Keratinocyte (primary cell): ENCODE data around the gene APH1B. TPM values are rescaled to one million over a fixed set of nuclear protein-coding genes. Genes with fewer than 3 reads are reported as not detected.

Experiments
- DNase-seq: peaks from one replicate; pipeline ENCODE4 v3.0.0-alpha.2; 2011; ENCODE audit warnings: low read depth, missing footprints, low spot score
- FAIRE-seq: peaks from 2 replicates; lab custom pipeline; 2011; peaks lifted over from hg19 to GRCh38; lab: Jason Lieb, UNC
- H2AFZ ChIP-seq: 2 replicates; pipeline ENCODE4 v1.6.0; 2012; ENCODE audit warnings: low read length, control low read depth, inconsistent platforms; ENCODE audit not compliant: control insufficient read depth
- H3K27ac ChIP-seq: 2 replicates; pipeline ENCODE4 v1.5.1; 2011; ENCODE audit warnings: low read length; ENCODE audit not compliant: control insufficient read depth, insufficient read depth
- H3K27me3 ChIP-seq: 3 replicates; pipeline ENCODE4 v1.6.0; 2011; ENCODE audit warnings: low read length; ENCODE audit not compliant: control insufficient read depth, insufficient read depth; ENCODE audit errors: extremely low read depth
- H3K36me3 ChIP-seq, 2 experiments: 2 replicates in 1 of 2; 3 replicates in 1 of 2; pipeline ENCODE4 v1.5.1; 2011; ENCODE audit warnings: low read length in 2 of 2, mild to moderate bottlenecking in 1 of 2; ENCODE audit not compliant: control insufficient read depth in 2 of 2, insufficient read depth in 2 of 2; ENCODE audit errors: extremely low read depth in 1 of 2
- H3K4me1 ChIP-seq: 3 replicates; pipeline ENCODE4 v1.5.1; 2011; ENCODE audit warnings: low read length; ENCODE audit not compliant: control insufficient read depth, insufficient read depth; ENCODE audit errors: extremely low read depth
- H3K4me2 ChIP-seq: 3 replicates; pipeline ENCODE4 v1.6.0; 2011; ENCODE audit warnings: low read depth, low read length; ENCODE audit not compliant: control insufficient read depth, insufficient read depth; ENCODE audit errors: extremely low read depth
- H3K4me3 ChIP-seq, 3 experiments: fragments of 200-600 bp in 1 of 3; sonication (generic) in 1 of 3; 2 replicates in 2 of 3; 3 replicates in 1 of 3; pipeline ENCODE4 v1.5.1; 2011 to 2016; ENCODE audit warnings: low read length in 3 of 3, mild to moderate bottlenecking in 3 of 3, control low read depth in 2 of 3, inconsistent platforms in 1 of 3, low read depth in 1 of 3, mixed read lengths in 1 of 3, mixed run types in 1 of 3, moderate library complexity in 1 of 3; ENCODE audit not compliant: control insufficient read depth in 2 of 3, insufficient read depth in 2 of 3; ENCODE audit errors: extremely low read depth in 1 of 3
- H3K79me2 ChIP-seq: 2 replicates; pipeline ENCODE4 v1.6.0; 2012; ENCODE audit warnings: low read length; ENCODE audit not compliant: control insufficient read depth, insufficient read depth
- H3K9ac ChIP-seq: 3 replicates; pipeline ENCODE4 v1.6.0; 2011; ENCODE audit warnings: low read length; ENCODE audit not compliant: control insufficient read depth, insufficient read depth; ENCODE audit errors: extremely low read depth
- H3K9me1 ChIP-seq: 3 replicates; pipeline ENCODE4 v1.6.0; 2011; ENCODE audit warnings: low read length; ENCODE audit not compliant: control insufficient read depth, insufficient read depth; ENCODE audit errors: extremely low read depth
- H3K9me3 ChIP-seq: 2 replicates; pipeline ENCODE4 v1.5.1; 2012; ENCODE audit warnings: low read depth, low read length; ENCODE audit not compliant: control insufficient read depth
- H4K20me1 ChIP-seq: 3 replicates; pipeline ENCODE4 v1.6.0; 2011; ENCODE audit warnings: low read length; ENCODE audit not compliant: control insufficient read depth, insufficient read depth; ENCODE audit errors: extremely low read depth
- EZH2 ChIP-seq: IDR thresholded peaks from one replicate; pipeline ENCODE4 v1.6.1; 2012; ENCODE audit warnings: inconsistent platforms, mild to moderate bottlenecking, low read length, moderate library complexity
- dilution Hi-C: fragments of 300-500 bp; cut with MboI; formaldehyde crosslinking; loops from one replicate; pipeline ENCODE4 v1.7.0; 2020; ENCODE audit warnings: low sequenced_read_pairs; ENCODE audit not compliant: extremely low pct_ligation_motif_present
- polyA plus RNA-seq, 5 experiments: library from polyadenylated mRNA; depleted of rRNA in 3 of 5; stranded (reverse) in 3 of 5; stranded (forward) in 1 of 5; unstranded in 1 of 5; fragments of >200 nt; gene quantifications; 1 replicate in 1 of 5; 2 replicates in 3 of 5; 3 replicates in 1 of 5; pipeline versions ENCODE4 v1.2.1 to v1.2.3, GENCODE V29; 2011 to 2012; ENCODE audit warnings: missing spikeins in 2 of 5, low read depth in 1 of 5, low replicate concordance in 1 of 5
- TF ChIP-seq, protein P1 (sequence below), 3 experiments: IDR thresholded peaks in 1 of 3; conservative IDR thresholded peaks in 1 of 3; optimal IDR thresholded peaks in 1 of 3; 2 replicates in 2 of 3; 3 replicates in 1 of 3; pipeline versions ENCODE3 to v1.5.1; 2011; ENCODE audit warnings: low read length in 3 of 3, mild to moderate bottlenecking in 3 of 3, moderate library complexity in 2 of 3, control low read depth in 1 of 3, inconsistent platforms in 1 of 3; ENCODE audit not compliant: insufficient read depth in 2 of 3; ENCODE audit errors: extremely low read depth in 1 of 3

APH1B gene
- polyA plus RNA-seq, 1 donor (not counting 4 experiments of a cell fraction or from before 2014, with no cell fraction given): 7.0 TPM

DNA sequence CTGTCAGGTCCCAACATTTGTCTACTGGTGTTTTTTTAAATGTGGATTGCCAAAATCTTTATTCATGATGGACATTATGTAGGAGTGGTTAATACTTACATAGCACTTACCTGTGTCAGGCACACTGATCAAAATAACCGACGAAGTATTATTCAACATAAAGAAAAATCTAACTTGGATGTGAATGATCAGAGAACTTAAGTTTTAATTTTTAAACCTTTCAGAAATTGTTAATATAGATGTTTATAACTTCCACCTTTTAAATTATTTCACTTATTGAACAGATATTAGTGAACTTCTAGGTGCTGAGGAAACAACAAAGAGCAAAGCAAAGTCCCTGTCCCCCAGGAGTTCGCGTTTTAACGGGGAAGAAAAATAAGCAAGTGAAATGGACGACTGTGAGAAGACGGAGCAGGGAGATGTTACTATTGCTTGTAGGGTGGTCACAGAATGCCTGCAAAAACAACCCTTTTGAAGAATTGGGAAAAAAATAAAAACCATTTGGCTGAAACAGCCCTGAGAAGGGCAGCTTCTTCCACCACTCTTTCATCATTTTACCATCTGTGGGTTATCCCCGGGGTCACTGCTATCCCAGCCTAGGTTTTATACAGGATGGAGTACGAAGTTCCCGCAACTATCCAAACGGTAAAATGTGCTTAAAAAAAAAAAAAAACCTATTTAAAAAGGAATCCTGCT, 915 bp upstream of the APH1B start:
- H3K27ac ChIP-seq: peak overlapping the region; percentile 54
- H3K79me2 ChIP-seq: no peaks in the 10 kb centered on the region
- peak overlapping the region; percentile 84 for H2AFZ ChIP-seq
- H3K36me3 ChIP-seq: no peaks in the 10 kb centered on the region
- DNase-seq (no peak), FAIRE-seq (no peak)
- peak overlapping the region; percentile 59 to 80 (median 67) for H3K4me3 ChIP-seq
- peak overlapping the region; percentile 82 for H3K9ac ChIP-seq
- peak overlapping the region; percentile 72 for H3K4me2 ChIP-seq
- no peaks in the 10 kb centered on the region for H3K9me3 ChIP-seq
- no peaks in the 10 kb centered on the region for H4K20me1 ChIP-seq
- H3K9me1 ChIP-seq: no peaks in the 10 kb centered on the region
- H3K27me3 ChIP-seq: no peaks in the 10 kb centered on the region
- no peak for TF ChIP-seq EZH2
- dilution Hi-C loops: no loop called here
- H3K4me1 ChIP-seq: peaks cover 3% of the 10 kb centered on the region

DNA sequence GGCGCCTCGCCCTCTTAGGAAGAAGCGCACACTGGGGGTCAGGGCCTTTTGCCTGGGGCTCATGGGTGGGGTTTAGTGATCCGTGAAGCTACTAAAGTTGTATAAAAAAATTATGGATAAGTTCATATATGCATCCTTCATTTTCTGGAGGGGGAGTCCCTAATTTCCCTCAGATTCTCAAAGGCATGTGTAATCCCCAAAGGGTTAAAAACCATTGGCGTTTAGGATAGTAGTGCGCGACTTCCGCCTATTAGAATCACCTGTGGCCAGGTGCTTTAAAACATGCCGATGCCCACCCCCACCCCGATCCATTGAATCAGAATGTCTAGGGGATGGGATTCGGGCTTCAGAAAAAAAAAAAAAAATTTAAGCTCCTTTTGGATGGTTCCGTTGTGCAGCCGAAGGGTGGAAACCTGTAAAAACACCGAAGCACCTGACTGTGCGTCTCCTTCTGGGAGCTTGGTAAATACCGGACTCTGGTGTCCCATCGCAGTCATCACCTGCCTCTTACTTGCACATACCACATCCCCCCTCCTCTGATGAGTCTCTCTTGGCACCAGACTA, 570 bp downstream of the APH1B start:
- H3K9ac ChIP-seq: peak overlapping the region; percentile 78
- FAIRE-seq (no peak), DNase-seq (no peak)
- H3K27ac ChIP-seq: no peak overlapping the region
- H2AFZ ChIP-seq: peak overlapping the region; percentile 83
- peak overlapping the region; percentile 59 to 81 (median 78) for H3K4me3 ChIP-seq
- no peaks in the 10 kb centered on the region for H3K36me3 ChIP-seq
- H3K4me1 ChIP-seq: peaks cover 3% of the 10 kb centered on the region
- H3K4me2 ChIP-seq: peak overlapping the region; percentile 91
- no peaks in the 10 kb centered on the region for H3K79me2 ChIP-seq
- no peaks in the 10 kb centered on the region for H3K9me1 ChIP-seq
- dilution Hi-C loops: no loop called here
- no peaks in the 10 kb centered on the region for H3K9me3 ChIP-seq
- no peaks in the 10 kb centered on the region for H4K20me1 ChIP-seq
- H3K27me3 ChIP-seq: no peaks in the 10 kb centered on the region
- no peak for TF ChIP-seq EZH2
- TF ChIP-seq, protein P1, sequence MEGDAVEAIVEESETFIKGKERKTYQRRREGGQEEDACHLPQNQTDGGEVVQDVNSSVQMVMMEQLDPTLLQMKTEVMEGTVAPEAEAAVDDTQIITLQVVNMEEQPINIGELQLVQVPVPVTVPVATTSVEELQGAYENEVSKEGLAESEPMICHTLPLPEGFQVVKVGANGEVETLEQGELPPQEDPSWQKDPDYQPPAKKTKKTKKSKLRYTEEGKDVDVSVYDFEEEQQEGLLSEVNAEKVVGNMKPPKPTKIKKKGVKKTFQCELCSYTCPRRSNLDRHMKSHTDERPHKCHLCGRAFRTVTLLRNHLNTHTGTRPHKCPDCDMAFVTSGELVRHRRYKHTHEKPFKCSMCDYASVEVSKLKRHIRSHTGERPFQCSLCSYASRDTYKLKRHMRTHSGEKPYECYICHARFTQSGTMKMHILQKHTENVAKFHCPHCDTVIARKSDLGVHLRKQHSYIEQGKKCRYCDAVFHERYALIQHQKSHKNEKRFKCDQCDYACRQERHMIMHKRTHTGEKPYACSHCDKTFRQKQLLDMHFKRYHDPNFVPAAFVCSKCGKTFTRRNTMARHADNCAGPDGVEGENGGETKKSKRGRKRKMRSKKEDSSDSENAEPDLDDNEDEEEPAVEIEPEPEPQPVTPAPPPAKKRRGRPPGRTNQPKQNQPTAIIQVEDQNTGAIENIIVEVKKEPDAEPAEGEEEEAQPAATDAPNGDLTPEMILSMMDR (optimal IDR thresholded peaks at IDR 0.05 in 1 of 3, IDR thresholded peaks at IDR 0.05 in 1 of 3, conservative IDR thresholded peaks at IDR 0.05 in 1 of 3; ENCODE audit: extremely low read depth in 1 of 3, insufficient read depth in 2 of 3, low read length in 3 of 3): no peak
